Erythroblast (primary cell): ENCODE results near the gene CUBN.

ENCODE experiments used
- GATA1 ChIP-seq: IDR thresholded peaks from 2 replicates; pipeline ENCODE4 v1.6.1; 2011; ENCODE audit warnings: low read depth, mild to moderate bottlenecking, control low read depth, low read length, moderate library complexity
- POLR2A ChIP-seq: IDR thresholded peaks from 2 replicates; pipeline ENCODE4 v1.6.1; 2011; ENCODE audit warnings: mild to moderate bottlenecking, low read length

DNA sequence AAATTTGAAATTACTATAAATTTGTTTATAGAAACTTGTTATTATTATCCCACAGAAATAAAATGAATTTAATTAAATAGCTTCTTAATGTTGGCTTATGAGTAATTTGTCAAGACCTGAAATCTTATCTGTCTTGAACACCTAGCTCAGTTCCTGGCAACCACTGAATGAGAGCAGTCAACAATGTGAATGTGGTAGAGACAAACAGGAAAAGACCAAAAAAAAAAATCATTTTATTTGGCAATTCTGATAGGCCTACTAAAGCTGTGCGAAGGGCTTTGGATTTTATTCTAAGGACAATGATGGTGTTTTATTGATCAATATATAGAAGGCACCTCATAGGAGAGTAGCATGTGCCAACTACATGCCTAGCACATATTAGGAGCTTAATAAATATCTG lies 184.6 kb downstream of the CUBN start:
- no peak for TF ChIP-seq POLR2A
- no peak for TF ChIP-seq GATA1
